HL-60 (cell line): Measurements from ENCODE around the gene BCAT1.

Source experiments
- DNase-seq, 2 experiments: peaks; one replicate each; pipeline ENCODE4 v3.0.0-alpha.2; 2010 to 2020; ENCODE audit warnings: low read depth in 1 of 2, low spot score in 1 of 2
- H3K27ac ChIP-seq: fragments of 250-450 bp; sonication (Bioruptor Pico); replicated peaks from 2 replicates; pipeline ENCODE4 v1.5.1; 2020; ENCODE audit warnings: mild to moderate bottlenecking, moderate library complexity
- H3K27me3 ChIP-seq: fragments of 250-450 bp; sonication (Bioruptor Pico); 2 replicates; pipeline ENCODE4 v1.5.1; 2021; ENCODE audit warnings: mild to moderate bottlenecking, moderate library complexity; ENCODE audit not compliant: insufficient read depth, poor library complexity, severe bottlenecking
- H3K4me3 ChIP-seq: replicated peaks from 2 replicates; pipeline ENCODE4 v1.5.1; 2011; ENCODE audit warnings: mild to moderate bottlenecking, control low read depth, low read length; ENCODE audit not compliant: insufficient read depth
- CTCF ChIP-seq: IDR thresholded peaks from one replicate; pipeline ENCODE4 v1.5.1; 2011; ENCODE audit warnings: low read length, control low read depth, inconsistent platforms; ENCODE audit not compliant: insufficient read depth
- GABPA ChIP-seq: IDR thresholded peaks from 2 replicates; pipeline ENCODE4 v1.6.1; 2012; ENCODE audit warnings: low read depth
- POLR2AphosphoS5 ChIP-seq: IDR thresholded peaks from 2 replicates; pipeline ENCODE4 v1.6.1; 2012; ENCODE audit warnings: low read depth
- REST ChIP-seq: IDR thresholded peaks from 2 replicates; pipeline ENCODE4 v1.6.1; 2012; ENCODE audit warnings: low read depth; ENCODE audit not compliant: insufficient replicate concordance
- SPI1 ChIP-seq: IDR thresholded peaks from 2 replicates; pipeline ENCODE4 v1.6.1; 2012; ENCODE audit warnings: low read depth, mild to moderate bottlenecking, borderline replicate concordance

The BCAT1 gene

GRCh38 chr12:24972078-24972477, 23.2 kb upstream of the BCAT1 start:
- no peak for TF ChIP-seq POLR2AphosphoS5
- TF ChIP-seq GABPA = no peak
- no peak for TF ChIP-seq SPI1
- no peak for TF ChIP-seq REST
- TF ChIP-seq CTCF = no peak
- no peak for DNase-seq
- Histone ChIP-seq H3K4me3 (no peak overlapping the region), H3K27ac (no peak overlapping the region), H3K27me3 (no peaks in the 10 kb centered on the region)

- no peaks in the 10 kb centered on the region for H3K27me3 ChIP-seq
- DNase-seq = no peak
- H3K4me3 ChIP-seq = no peak overlapping the region
- TF ChIP-seq SPI1 (no peak), POLR2AphosphoS5 (no peak), REST (no peak), CTCF (no peak), GABPA (no peak)
- no peak overlapping the region for H3K27ac ChIP-seq
Measured at GRCh38 chr12:24970177-24970576, 21.3 kb upstream of the BCAT1 start.

GRCh38 chr12:24966951-24967564, 18.2 kb upstream of the BCAT1 start:
- Histone ChIP-seq H3K4me3 (no peak overlapping the region), H3K27me3 (no peaks in the 10 kb centered on the region), H3K27ac (no peak overlapping the region)
- no peak for DNase-seq
- TF ChIP-seq SPI1 (no peak), POLR2AphosphoS5 (no peak), GABPA (no peak), REST (no peak), CTCF (no peak)
